AG09319 (cell line): Measurements from ENCODE around the gene MIGA1.

Experiments used
- DNase-seq: peaks from one replicate; pipeline ENCODE4 v3.0.0-alpha.2; 2010; ENCODE audit warnings: low read depth; ENCODE audit errors: extremely low read depth
- TF ChIP-seq, protein P1 (sequence below): IDR thresholded peaks from 2 replicates; pipeline ENCODE4 v1.5.1; 2011; ENCODE audit warnings: low read depth, mild to moderate bottlenecking, inconsistent platforms, low read length, moderate library complexity

The MIGA1 gene

DNA sequence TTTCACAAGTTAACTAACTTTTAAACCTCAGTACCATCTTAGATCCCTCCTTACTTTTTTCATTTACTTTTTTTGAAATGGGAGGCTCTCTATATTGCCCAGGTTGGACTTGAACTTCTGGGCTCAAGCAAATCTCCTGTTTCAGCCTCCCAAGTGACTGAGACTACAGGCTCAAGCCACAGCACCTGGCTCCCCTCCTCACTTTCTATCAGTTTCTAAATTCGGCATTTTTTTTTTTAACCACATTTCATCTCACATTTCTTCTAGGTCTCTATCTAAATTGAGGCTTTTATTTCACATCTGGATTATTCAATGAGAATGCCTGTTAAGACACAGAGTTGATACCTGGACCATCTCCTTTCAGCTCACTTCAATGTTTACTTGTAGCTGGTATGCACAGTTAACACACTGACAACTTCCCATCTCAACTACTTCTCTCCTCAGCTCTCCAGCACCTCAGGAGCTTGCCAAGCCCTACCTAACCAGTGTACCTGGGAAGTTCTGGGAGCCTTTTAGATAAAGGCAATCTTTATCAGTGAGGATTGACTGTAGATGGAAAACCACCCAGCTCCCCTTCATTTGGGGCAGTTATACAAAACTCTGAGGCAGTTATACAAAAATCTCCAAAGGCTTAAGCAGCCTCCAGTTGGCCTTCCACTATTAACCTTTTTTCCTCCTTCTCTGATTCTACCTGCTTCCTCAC is 23.2 kb upstream of the MIGA1 start:
- TF ChIP-seq, protein P1, sequence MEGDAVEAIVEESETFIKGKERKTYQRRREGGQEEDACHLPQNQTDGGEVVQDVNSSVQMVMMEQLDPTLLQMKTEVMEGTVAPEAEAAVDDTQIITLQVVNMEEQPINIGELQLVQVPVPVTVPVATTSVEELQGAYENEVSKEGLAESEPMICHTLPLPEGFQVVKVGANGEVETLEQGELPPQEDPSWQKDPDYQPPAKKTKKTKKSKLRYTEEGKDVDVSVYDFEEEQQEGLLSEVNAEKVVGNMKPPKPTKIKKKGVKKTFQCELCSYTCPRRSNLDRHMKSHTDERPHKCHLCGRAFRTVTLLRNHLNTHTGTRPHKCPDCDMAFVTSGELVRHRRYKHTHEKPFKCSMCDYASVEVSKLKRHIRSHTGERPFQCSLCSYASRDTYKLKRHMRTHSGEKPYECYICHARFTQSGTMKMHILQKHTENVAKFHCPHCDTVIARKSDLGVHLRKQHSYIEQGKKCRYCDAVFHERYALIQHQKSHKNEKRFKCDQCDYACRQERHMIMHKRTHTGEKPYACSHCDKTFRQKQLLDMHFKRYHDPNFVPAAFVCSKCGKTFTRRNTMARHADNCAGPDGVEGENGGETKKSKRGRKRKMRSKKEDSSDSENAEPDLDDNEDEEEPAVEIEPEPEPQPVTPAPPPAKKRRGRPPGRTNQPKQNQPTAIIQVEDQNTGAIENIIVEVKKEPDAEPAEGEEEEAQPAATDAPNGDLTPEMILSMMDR = no peak
- no peak for DNase-seq

DNA sequence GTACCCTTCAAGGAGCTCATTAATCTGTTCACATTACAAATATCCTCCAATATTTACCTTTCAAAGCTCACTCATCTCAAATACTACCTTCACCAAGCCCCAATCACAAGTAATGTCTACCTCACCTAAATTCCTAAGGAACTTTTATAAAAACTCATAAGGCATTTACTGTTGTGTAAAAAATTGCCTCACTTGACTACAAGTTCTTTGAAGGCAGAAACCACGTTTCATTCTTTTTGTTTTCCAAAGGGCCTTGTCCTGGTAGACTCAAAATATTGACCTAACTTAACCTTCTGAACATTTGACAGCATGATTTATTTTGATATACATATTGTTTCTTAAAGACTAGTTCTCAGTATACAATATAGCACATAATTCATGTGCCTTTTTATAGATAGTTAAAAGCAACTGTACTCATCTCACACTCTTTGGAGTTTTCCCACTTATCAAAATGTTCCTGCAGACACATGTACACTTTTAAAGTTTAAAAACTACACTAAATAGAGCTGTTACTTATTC is 22.3 kb upstream of the MIGA1 start:
- TF ChIP-seq, protein P1 = no peak
- DNase-seq = no peak

DNA sequence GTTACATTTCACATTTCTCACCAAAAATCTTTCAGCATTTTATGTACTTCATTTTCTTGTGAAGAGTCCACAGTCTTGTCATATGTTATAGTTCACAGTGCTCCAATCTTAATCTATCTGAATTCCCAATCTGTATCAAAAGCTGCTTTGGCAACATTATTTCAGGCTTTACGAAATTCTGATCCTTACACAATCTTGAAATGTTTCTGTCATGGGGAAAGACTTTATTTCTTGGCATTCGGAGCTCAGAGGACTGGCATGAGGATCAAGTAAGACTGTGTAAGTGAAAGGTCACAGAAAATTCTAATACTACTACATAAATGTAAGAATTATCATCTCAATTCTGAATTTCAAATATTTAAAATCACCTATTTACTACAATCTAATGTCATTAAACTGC is 21.8 kb upstream of the MIGA1 start:
- TF ChIP-seq, protein P1 = no peak
- peak; percentile 37 for DNase-seq

DNA sequence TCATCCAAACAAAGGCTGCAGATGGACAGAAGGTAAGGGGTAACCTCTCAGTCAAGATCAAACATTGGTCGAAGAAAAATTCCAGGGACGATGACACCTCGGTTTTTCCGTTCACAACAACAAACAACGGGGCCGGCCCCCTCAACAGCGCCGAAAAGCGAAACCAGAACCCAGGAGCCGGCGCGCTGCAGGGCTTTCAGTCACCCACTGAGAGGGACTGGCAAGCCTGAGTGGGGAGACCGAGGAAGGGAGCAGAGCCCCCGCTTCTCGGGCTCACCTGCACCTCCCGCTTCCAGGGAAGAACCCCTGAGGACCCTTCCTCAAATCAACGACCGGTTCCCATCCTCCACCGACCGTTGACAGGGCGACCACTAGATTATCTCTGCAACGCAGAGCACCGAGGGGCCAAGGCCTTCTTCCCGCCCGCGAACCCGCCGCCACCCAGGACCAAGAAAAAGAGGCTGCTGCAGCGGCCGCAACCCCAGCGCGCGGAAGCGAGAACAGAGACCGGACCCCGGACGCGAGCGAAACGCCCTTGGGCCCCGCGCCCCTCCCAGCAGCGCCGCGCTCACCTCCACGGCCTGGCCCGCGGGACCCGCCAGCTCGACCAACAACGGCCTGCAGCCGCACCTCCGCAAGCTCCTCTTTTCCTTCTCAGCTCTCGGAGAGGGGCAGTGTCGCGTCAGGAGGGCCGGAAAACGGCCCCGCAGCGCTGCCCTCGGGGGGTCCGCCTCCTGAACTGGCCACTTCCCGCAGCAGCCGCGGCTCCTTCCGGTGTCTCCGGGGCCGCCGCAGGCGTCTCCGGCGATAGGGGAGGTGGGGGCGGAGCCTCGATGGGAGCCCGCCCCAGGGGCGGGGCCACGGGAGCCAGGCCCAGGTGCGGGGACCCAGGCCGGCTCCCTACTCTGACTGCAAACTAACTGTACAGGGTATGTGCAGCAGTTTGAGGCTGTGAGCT is 20.1 kb upstream of the MIGA1 start, which contains the start of gene USP33:
Gene USP33 (minus strand): TSS at position 782 of the 958 bp plus-strand sequence. CDS start 18,155 bp downstream, outside the sequence.
- TF ChIP-seq, protein P1 = no peak
- no peak for DNase-seq

DNA sequence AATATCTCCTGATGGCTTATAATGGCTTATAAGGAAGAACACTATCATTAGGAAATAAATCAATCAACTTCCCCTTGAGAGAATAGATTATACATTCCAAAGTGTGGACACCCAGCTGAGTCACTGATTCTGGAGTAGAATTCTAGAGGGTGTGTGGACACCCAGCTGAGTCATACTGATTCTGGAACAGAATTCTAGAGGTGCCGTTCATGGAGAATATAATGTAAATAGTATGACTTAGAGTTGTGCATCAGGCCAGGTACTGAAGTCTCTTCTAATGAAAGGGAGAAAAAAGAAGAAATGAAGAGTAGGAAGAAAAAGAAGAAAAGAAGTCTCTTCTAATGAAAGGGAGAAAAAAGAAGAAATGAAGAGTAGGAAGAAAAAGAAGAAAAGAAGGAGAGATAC is 17.4 kb upstream of the MIGA1 start:
- TF ChIP-seq, protein P1 = no peak
- DNase-seq = no peak

DNA sequence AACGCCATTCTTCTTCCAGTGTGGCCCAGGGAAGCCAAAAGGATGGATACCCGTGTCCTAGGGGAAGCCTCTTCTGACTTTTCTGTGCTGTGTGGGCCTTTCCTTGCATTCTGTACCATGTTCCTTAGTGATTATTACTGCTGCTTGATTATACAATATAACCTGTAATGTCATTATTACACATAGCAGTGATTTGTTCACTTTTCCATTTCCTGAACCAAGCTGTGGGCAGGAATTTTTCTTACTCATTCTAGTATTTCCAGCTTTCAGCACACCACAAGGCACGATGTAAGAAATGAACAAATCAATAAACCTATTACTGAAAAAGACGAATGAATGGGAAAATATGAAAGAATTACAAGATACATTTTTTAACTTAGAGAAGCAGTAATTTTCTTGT is 11.4 kb upstream of the MIGA1 start:
- no peak for DNase-seq
- TF ChIP-seq, protein P1 = no peak
